8988T (cell line): ENCODE measurements around the gene ANKRD24.
"Not testable (repeated sequence)": the region's sequence is repeated elsewhere in the genome, so short reads cannot be mapped to it uniquely, and the experiment has no call there.

Experiments
- DNase-seq: peaks from one replicate; pipeline ENCODE4 v3.0.0; 2011

ANKRD24 gene

DNA sequence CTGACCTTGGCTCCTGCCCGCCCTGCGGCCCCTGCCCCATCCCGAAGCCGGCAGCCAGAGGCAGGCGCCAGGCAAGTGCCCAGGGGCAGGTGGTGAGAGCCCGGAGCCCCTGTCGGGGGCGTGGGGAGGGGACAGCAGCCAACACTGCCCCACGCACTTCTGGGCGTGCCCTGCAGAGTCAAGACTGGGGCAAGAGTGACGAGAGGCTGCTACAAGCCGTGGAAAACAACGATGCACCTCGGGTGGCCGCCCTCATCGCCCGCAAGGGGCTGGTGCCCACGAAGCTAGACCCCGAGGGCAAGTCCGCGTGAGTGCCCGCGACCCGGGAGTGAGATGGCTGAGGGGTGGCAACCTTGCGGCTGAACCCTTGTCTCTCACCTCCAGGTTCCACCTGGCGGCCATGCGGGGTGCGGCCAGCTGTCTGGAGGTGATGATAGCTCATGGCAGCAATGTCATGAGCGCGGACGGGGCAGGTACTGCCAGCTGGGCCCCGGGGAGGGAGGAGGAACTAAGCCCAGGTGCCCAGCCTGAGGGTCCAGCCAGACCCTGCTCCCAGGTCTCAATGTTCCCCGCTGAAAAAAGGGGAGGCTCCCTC is 17.3 kb downstream of the ANKRD24 start:
- no peak for DNase-seq

GRCh38 chr19:4200940-4201542 is 18.6 kb downstream of the ANKRD24 start:
- no peak for DNase-seq

- no peak for DNase-seq
Observed at GRCh38 chr19:4201798-4202197, 19.3 kb downstream of the ANKRD24 start.

- DNase-seq, result no peak
Observed at GRCh38 chr19:4206818-4207484, 24.5 kb downstream of the ANKRD24 start.

DNA sequence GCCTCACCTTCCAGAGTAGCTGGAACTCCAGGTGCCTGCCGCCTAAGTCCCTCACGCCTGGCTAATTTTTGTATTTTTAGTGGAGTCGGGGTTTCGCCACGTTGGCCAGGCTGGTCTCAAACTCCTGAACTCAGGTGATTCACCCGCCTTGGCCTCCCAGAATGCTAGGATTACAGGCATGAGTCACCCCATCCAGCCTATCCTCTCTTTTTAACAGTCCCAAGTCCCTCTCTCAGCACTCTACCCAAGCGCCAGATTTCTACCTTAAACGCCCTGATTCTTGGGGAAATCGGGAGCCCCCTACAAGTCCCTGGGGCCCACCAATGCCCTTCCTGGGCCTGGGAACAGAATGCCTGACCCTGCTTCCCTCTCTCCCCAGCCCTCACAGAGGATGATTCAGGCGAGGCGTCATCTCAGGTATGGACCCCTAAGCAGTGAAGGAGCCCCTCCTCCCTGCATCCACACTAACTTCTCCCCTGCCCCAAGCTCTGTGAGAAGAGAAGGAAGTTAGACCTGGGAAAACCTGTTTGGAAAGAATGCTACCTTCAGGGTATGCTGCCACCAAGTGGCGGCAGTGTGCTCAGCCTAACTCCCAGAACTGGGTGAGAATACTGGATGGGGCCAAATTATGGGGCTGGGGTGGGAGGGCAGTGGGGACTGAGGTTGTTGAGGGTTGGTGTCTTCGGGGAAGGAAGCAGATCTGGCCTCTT is 26.1 kb downstream of the ANKRD24 start:
- no peak for DNase-seq

GRCh38 chr19:4210166-4210731 is 27.8 kb downstream of the ANKRD24 start:
- no peak for DNase-seq

GRCh38 chr19:4213116-4213515 is 30.6 kb downstream of the ANKRD24 start:
- no peak for DNase-seq

- no peak for DNase-seq
Observed at GRCh38 chr19:4215807-4216206, 33.3 kb downstream of the ANKRD24 start.

- DNase-seq, result no peak
Observed at GRCh38 chr19:4216846-4217245, 34.4 kb downstream of the ANKRD24 start.

- no peak for DNase-seq
Observed at GRCh38 chr19:4217429-4218264, 35.2 kb downstream of the ANKRD24 start.

DNA sequence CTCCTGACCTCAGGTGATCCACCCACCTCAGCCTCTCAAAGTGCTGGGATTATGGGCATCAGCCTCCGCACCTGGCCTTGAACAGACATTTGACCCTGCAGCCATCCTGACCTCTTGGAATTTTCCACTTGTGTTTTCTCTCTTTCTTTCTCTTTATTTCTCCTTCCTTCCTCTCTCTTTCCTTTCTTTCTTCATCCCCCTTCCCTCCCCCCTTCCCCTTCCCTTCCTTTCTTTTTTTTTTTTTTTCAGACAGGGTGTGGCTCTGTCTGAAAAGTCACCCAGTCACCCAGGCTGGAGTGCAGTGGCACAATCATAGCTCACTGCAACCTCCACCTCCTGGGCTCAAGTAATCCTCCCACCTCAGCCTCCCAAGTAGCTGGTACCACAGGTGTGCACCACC is 36.0 kb downstream of the ANKRD24 start:
- not testable (repeated sequence) for DNase-seq

DNA sequence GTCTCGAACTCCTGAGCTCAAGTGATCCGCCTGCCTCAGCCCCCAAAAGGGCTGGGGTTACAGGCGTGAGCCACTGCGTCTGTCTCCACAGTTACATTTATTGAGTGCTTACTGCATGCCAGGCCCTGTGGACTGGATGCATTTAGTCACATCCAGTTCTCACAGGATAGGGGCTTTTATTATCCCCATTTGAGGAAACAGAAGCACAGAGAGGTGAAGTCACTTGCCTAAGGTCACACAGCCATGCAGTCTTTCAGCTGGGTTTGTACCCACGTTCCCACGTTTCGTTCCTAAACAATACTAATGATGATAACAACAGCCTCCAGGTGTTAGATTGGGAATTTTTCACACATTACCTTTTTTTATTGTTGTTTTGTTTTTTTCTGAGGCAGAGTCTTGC is 37.7 kb downstream of the ANKRD24 start:
- DNase-seq, result no peak

DNA sequence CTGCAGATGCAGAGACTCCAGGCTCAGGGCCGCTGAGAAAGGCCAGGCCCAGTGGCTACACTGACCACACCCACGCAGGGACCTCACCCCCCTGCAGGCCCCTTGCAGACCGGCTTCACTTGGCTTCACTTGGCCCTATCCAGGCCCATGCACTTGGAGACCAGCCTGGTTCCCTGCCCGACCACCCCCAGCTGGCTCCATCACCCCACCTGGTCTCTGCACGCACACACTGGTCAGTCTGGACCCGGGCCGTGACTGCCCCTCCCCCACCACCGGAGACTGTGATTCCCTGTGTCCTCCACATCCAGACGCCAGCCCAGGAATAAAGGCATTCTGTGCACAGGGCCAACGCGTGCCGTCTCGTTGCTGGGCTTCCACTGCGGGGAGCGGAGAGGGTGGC is 42.0 kb downstream of the ANKRD24 start:
- DNase-seq, result no peak

DNA sequence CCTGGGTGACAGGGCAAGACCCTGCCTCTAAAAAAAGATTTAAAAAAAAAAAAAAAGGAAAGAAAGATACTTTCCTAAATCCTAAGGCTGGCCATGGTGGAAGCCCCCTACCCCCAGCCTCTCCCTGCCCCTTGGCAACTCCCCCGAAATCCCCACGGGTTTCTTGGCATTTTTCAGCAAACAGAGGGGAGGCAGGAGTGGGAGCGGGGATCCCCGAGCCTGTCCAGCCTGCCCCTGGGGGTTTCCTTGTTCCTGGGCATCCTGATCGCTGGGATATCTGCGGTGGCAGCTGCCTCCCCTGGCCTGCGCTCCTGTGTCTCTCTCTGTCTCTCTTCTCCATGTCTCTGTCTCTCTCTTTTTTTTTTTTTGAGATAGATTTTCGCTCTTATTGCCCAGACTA is 43.4 kb downstream of the ANKRD24 start:
- no peak for DNase-seq

GRCh38 chr19:4227771-4228170 is 45.3 kb downstream of the ANKRD24 start:
- DNase-seq, result no peak

DNA sequence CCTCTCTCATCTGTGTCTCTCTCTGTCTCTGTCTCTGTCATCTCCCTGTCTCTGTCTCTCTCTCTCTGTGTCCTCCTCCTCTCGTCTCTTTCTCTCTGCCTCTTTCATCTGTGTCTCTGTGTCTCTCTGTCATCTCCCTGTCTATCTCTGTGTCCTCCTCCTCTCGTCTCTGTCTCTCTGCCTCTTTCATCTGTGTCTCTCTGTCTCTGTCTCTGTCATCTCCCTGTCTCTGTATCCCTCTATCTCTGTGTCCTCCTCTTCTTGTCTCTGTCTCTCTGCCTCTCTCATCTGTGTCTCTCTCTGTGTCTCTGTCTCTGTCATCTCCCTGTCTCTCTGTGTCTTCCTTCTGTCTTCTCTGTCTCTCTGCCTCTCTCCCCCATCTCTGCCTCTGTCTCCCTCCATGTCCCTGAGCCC is 46.3 kb downstream of the ANKRD24 start:
- DNase-seq, result no peak

- DNase-seq, result no peak
Observed at GRCh38 chr19:4229179-4229931, 46.9 kb downstream of the ANKRD24 start, which contains the start of gene EBI3. Gene EBI3 (plus strand): TSS chr19:4229523. CDS start chr19:4229551, 28 bp downstream.

DNA sequence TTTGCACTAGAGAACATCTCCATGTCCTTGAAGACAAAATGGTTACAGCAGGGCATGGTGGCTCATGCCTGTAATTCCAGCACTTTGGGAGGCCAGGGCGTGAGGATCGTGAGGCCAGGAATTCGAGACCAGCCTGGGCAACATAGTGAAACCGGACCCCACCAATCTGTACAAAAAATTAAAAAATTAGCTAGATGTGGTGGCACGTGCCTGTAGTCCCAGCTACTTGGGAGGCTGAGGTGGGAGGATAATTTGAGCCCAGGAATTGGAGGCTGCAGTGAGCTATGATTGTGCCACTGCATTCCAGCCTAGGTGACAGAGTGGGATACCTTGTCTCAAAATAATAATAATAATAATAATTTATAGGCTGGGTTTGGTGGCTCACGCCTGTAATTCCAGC is 47.7 kb downstream of the ANKRD24 start:
- DNase-seq, result not testable (repeated sequence)

DNA sequence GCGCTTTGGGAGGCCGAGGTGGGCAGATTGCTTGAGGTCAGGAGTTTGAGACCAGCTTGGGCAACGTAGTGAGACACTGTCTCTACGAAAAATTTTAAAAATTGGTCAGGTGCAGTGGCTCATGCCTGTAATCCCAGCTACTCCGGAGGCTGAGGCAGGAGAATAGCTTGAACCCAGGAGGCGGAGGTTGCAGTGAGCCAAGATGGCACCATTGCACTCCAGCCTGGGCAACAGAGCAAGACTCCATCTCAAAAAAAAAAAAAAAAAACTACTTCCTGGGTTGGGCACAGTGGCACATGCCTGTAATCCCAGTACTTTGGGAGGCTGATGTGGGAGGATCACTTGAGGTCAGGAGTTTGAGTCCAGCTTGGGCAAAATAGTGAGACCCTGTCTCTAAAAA is 49.0 kb downstream of the ANKRD24 start:
- DNase-seq, result not testable (repeated sequence)

GRCh38 chr19:4232139-4232538 is 49.6 kb downstream of the ANKRD24 start:
- DNase-seq, result not testable (repeated sequence)

GRCh38 chr19:4232614-4233281 is 50.3 kb downstream of the ANKRD24 start:
- no peak for DNase-seq
